Measurements from ENCODE around the gene IGF2.

DNA sequence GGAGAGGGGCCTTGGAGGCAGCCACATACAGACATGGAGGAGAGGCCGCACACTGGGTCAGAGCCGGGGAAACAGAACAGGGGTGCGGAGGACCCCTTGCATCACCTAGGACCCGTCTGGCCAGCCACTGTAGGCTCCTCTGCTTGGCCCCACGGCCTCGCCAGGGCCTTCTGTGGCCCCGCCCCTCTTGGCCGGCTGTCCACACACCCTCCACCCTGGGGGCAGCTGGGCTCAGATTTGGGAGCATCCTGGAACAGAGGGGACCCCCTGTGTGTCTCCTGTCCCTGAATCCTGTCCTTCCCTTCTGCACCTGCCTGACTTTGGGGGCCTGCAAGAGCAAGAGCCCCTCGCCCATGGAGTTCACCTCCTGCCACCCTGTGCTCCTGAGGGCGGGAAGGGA, 40.3 kb upstream of the IGF2 start:
- TF ChIP-seq POLR2A (IDR thresholded peaks at IDR 0.05) (no peak), POLR2AphosphoS5 (IDR thresholded peaks at IDR 0.05) (no peak)
- TF ChIP-seq, protein P1, sequence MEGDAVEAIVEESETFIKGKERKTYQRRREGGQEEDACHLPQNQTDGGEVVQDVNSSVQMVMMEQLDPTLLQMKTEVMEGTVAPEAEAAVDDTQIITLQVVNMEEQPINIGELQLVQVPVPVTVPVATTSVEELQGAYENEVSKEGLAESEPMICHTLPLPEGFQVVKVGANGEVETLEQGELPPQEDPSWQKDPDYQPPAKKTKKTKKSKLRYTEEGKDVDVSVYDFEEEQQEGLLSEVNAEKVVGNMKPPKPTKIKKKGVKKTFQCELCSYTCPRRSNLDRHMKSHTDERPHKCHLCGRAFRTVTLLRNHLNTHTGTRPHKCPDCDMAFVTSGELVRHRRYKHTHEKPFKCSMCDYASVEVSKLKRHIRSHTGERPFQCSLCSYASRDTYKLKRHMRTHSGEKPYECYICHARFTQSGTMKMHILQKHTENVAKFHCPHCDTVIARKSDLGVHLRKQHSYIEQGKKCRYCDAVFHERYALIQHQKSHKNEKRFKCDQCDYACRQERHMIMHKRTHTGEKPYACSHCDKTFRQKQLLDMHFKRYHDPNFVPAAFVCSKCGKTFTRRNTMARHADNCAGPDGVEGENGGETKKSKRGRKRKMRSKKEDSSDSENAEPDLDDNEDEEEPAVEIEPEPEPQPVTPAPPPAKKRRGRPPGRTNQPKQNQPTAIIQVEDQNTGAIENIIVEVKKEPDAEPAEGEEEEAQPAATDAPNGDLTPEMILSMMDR (IDR thresholded peaks at IDR 0.05), result no peak
